ENCODE results near the gene LYPD6B. TPM values are rescaled to one million over a fixed set of nuclear protein-coding genes. Genes with fewer than 3 reads are reported as not detected.

Gene LYPD6B
- total RNA-seq, 1 donor from 2014 or later: 4.5 TPM

GRCh38 chr2:149009576-149010461, 28.7 kb upstream of the LYPD6B start:
- DNase-seq (ENCODE audit: low spot score in 2 of 2): no peak
- no peak for FAIRE-seq

GRCh38 chr2:149012545-149012944, 26.0 kb upstream of the LYPD6B start:
- FAIRE-seq (no peak), DNase-seq (ENCODE audit: low spot score in 2 of 2) (no peak)

GRCh38 chr2:149015501-149015900, 23.0 kb upstream of the LYPD6B start:
- no peak for FAIRE-seq

GRCh38 chr2:149015926-149016563, 22.5 kb upstream of the LYPD6B start:
- FAIRE-seq: no peak
- no peak for DNase-seq (ENCODE audit: low spot score in 2 of 2)

More at GRCh38 chr2:149015501-149015900, 23.0 kb upstream of the LYPD6B start:
- DNase-seq (ENCODE audit: low spot score in 2 of 2): no peak

- FAIRE-seq: peak; percentile 3
- DNase-seq (ENCODE audit: low spot score in 2 of 2): peak; percentile 48 to 72
Observed at GRCh38 chr2:149017116-149017985, 21.1 kb upstream of the LYPD6B start.

- no peak for DNase-seq (ENCODE audit: low spot score in 2 of 2)
- FAIRE-seq: no peak
Observed at GRCh38 chr2:149018981-149019380, 19.5 kb upstream of the LYPD6B start.

GRCh38 chr2:149019768-149020167, 18.7 kb upstream of the LYPD6B start:
- DNase-seq (ENCODE audit: low spot score in 2 of 2) (no peak), FAIRE-seq (no peak)

GRCh38 chr2:149020432-149020851, 18.1 kb upstream of the LYPD6B start:
- DNase-seq (ENCODE audit: low spot score in 2 of 2): no peak
- no peak for FAIRE-seq

- FAIRE-seq (no peak), DNase-seq (ENCODE audit: low spot score in 2 of 2) (no peak)
Observed at GRCh38 chr2:149021271-149021719, 17.2 kb upstream of the LYPD6B start.

- no peak for FAIRE-seq
- no peak for DNase-seq (ENCODE audit: low spot score in 2 of 2)
Observed at GRCh38 chr2:149021761-149022160, 16.7 kb upstream of the LYPD6B start.

- DNase-seq (ENCODE audit: low spot score in 2 of 2): no peak
- no peak for FAIRE-seq
Observed at GRCh38 chr2:149023091-149023490, 15.4 kb upstream of the LYPD6B start.

- no peak for FAIRE-seq
- no peak for DNase-seq (ENCODE audit: low spot score in 2 of 2)
Observed at GRCh38 chr2:149027590-149028250, 10.8 kb upstream of the LYPD6B start.

- FAIRE-seq: no peak
- no peak for DNase-seq (ENCODE audit: low spot score in 2 of 2)
Observed at GRCh38 chr2:149028377-149028776, 10.1 kb upstream of the LYPD6B start.

- DNase-seq (ENCODE audit: low spot score in 2 of 2) (no peak), FAIRE-seq (no peak)
Observed at GRCh38 chr2:149028891-149029290, 9.6 kb upstream of the LYPD6B start.

GRCh38 chr2:149029307-149029965, 9.1 kb upstream of the LYPD6B start:
- DNase-seq (ENCODE audit: low spot score in 2 of 2) (no peak), FAIRE-seq (no peak)

GRCh38 chr2:149031396-149031795, 7.1 kb upstream of the LYPD6B start:
- DNase-seq (ENCODE audit: low spot score in 2 of 2) (no peak), FAIRE-seq (no peak)

GRCh38 chr2:149033716-149034115, 4.8 kb upstream of the LYPD6B start:
- DNase-seq (ENCODE audit: low spot score in 2 of 2) (no peak), FAIRE-seq (no peak)

GRCh38 chr2:149034406-149034805, 4.1 kb upstream of the LYPD6B start:
- DNase-seq (ENCODE audit: low spot score in 2 of 2) (no peak), FAIRE-seq (no peak)

GRCh38 chr2:149036507-149037293, 1.8 kb upstream of the LYPD6B start:
- DNase-seq (ENCODE audit: low spot score in 2 of 2): no peak
- no peak for FAIRE-seq

All from frontal cortex (tissue), 4 donors.